GM12878 (cell line): ENCODE measurements around the gene ATG3. TPM values are rescaled to one million over a fixed set of nuclear protein-coding genes. Genes with fewer than 3 reads are reported as not detected.
"Not testable (repeated sequence)": the region's sequence is repeated elsewhere in the genome, so short reads cannot be mapped to it uniquely, and the experiment has no call there.

Source experiments
- ATAC-seq: fragments of 200-7000 bp; cut with Tn5 transposase; 3 replicates; pipeline ENCODE4 v1.9.1; 2020; ENCODE audit warnings: mild to moderate bottlenecking, moderate library complexity
- BruUV-seq: library from RNA; stranded (reverse); fragments of 400-500 nt; replicated peaks from 2 replicates; lab custom pipeline; 2021; lab: Mats Ljungman, UMichigan
- CTCF ChIA-PET: fragments of 300-600 bp; sonication (Branson Sonifier 250); formaldehyde crosslinking; extraction: SDS; loops from one replicate; lab custom pipeline; 2021; ENCODE audit warnings: inconsistent platforms; lab: Yijun Ruan, JAX
- POLR2A ChIA-PET: fragments of 350-600 bp; formaldehyde crosslinking; extraction: SDS; loops from one replicate; lab custom pipeline; 2021; ENCODE audit warnings: inconsistent platforms; lab: Charles Lee
- RAD21 ChIA-PET: fragments of 300-600 bp; sonication (Branson Sonifier 250); formaldehyde crosslinking; loops from one replicate; lab custom pipeline; 2023; ENCODE audit warnings: antibody characterized with exemption; ENCODE audit not compliant: unreplicated experiment; lab: Charles Lee
- SMC1A ChIA-PET: fragments of 300-600 bp; sonication (Branson Sonifier 250); formaldehyde crosslinking; loops from one replicate; lab custom pipeline; 2023; ENCODE audit not compliant: unreplicated experiment, uncharacterized antibody; lab: Charles Lee
- DNase-seq: peaks from one replicate; pipeline ENCODE4 v3.0.0-alpha.2; 2011; ENCODE audit warnings: low read depth, low spot score
- FAIRE-seq: peaks from 3 replicates; lab custom pipeline; 2011; peaks lifted over from hg19 to GRCh38; lab: Jason Lieb, UNC
- H2AFZ ChIP-seq: 2 replicates; pipeline ENCODE4 v1.6.0; 2011; ENCODE audit warnings: low read depth, low read length, control low read depth; ENCODE audit not compliant: control insufficient read depth
- H3K27ac ChIP-seq: 2 replicates; pipeline ENCODE4 v1.5.1; 2011; ENCODE audit warnings: control low read depth; ENCODE audit not compliant: control insufficient read depth, insufficient read depth
- H3K27me3 ChIP-seq, 2 experiments: replicated peaks in 1 of 2; 2 replicates each; pipeline versions ENCODE4 v1.6.0 to v1.6.1; 2011; ENCODE audit warnings: low read length in 1 of 2; ENCODE audit not compliant: control insufficient read depth in 2 of 2, insufficient read depth in 2 of 2
- H3K36me3 ChIP-seq, 2 experiments: 2 replicates each; pipeline ENCODE4 v1.5.1; 2011; ENCODE audit warnings: low read length in 1 of 2; ENCODE audit not compliant: control insufficient read depth in 2 of 2, insufficient read depth in 2 of 2
- H3K4me1 ChIP-seq: 2 replicates; pipeline ENCODE4 v1.6.1; 2011; ENCODE audit warnings: mild to moderate bottlenecking, low read length, moderate library complexity, mixed read lengths; ENCODE audit not compliant: control insufficient read depth, insufficient read depth
- H3K4me2 ChIP-seq: 2 replicates; pipeline ENCODE4 v1.6.0; 2011; ENCODE audit warnings: control low read depth; ENCODE audit not compliant: control insufficient read depth, insufficient read depth
- H3K4me3 ChIP-seq: fragments of 200-600 bp; sonication (generic); 2 replicates; pipeline ENCODE4 v1.5.1; 2016
- H3K79me2 ChIP-seq: 2 replicates; pipeline ENCODE4 v1.6.0; 2011; ENCODE audit warnings: low read length; ENCODE audit not compliant: control insufficient read depth, insufficient read depth
- H3K9ac ChIP-seq: 2 replicates; pipeline ENCODE4 v1.8.0; 2011; ENCODE audit warnings: low read length, control low read depth, mixed read lengths; ENCODE audit not compliant: control insufficient read depth, insufficient read depth
- H3K9me3 ChIP-seq: replicated peaks from 3 replicates; pipeline ENCODE4 v1.5.1; 2011; ENCODE audit warnings: mild to moderate bottlenecking, low read length; ENCODE audit not compliant: control insufficient read depth, insufficient read depth
- H4K20me1 ChIP-seq: 2 replicates; pipeline ENCODE4 v1.6.0; 2011; ENCODE audit not compliant: control insufficient read depth, insufficient read depth
- ASH2L ChIP-seq: fragments of 300-600, 200-600 bp; sonication (generic); IDR thresholded peaks from 2 replicates; pipeline ENCODE4 v1.6.1; 2017; ENCODE audit warnings: low read depth, mild to moderate bottlenecking, borderline replicate concordance
- HDAC6 ChIP-seq: fragments of 200-600 bp; sonication (generic); IDR thresholded peaks from one replicate; pipeline ENCODE4 v1.8.0; 2017; ENCODE audit warnings: antibody characterized with exemption; ENCODE audit not compliant: unreplicated experiment
- WGBS: methylation state at CpG from one replicate; pipeline ENCODE4 v1.1.6; 2016; ENCODE audit warnings: low lambda C conversion rate; ENCODE audit not compliant: insufficient replicate concordance, insufficient coverage; ENCODE audit errors: missing lambda C conversion rate; 5-methylcytosine and 5-hydroxymethylcytosine counted together
- in situ Hi-C: fragments of 300-500 bp; cut with MboI; formaldehyde crosslinking; loops from 9 replicates; pipeline ENCODE4 v1.14.3; 2018; ENCODE audit warnings: mixed read lengths
- intact Hi-C: fragments of 100-400 bp; cut with micrococcal nuclease; formaldehyde crosslinking; loops from one replicate; pipeline ENCODE4 v1.14.2; 2022; ENCODE audit not compliant: unreplicated experiment
- polyA plus RNA-seq, 11 experiments: library from polyadenylated mRNA; depleted of rRNA in 4 of 11; unstranded in 6 of 11; stranded (reverse) in 5 of 11; fragments of >200 nt; fragmentation: Nextera tagmentation in 4 of 11; fragmentation: Illumina TruSeq in 1 of 11; extraction: Ambion mirVana in 4 of 11; extraction: Trizol in 1 of 11; gene quantifications; 1 replicate in 1 of 11; 2 replicates in 10 of 11; pipeline versions ENCODE4 v1.2.1 to v1.2.3, GENCODE V29; 2011 to 2016; ENCODE audit warnings: inconsistent platforms in 2 of 11, missing spikeins in 2 of 11, low read depth in 1 of 11
- total RNA-seq, 4 experiments: library from RNA; depleted of rRNA in 3 of 4; stranded (reverse); fragments of >200 nt in 3 of 4; fragmentation: Illumina TruSeq in 1 of 4; extraction: Trizol in 1 of 4; gene quantifications; 2 replicates each; pipeline versions ENCODE4 v1.2.1 to v1.2.3, GENCODE V29; 2013 to 2021
- TF ChIP-seq, protein P1 (sequence below): fragments of 450-650 bp; formaldehyde crosslinking; IDR thresholded peaks from 2 replicates; pipeline ENCODE4 v1.4.0; 2020; ENCODE audit warnings: mild to moderate bottlenecking, moderate library complexity
- TF ChIP-seq, protein P2 (sequence below): fragments of 450-650 bp; IDR thresholded peaks from 2 replicates; pipeline ENCODE4 v1.6.1; 2016; ENCODE audit warnings: mild to moderate bottlenecking, moderate library complexity, borderline replicate concordance
- TF ChIP-seq, protein P3 (sequence below): fragments of 450-650 bp; IDR thresholded peaks from 2 replicates; pipeline ENCODE4 v1.6.1; 2017; ENCODE audit warnings: antibody characterized with exemption, mild to moderate bottlenecking, moderate library complexity

Gene ATG3
- total and polyA plus RNA-seq, 10 of the 15 experiments (the other 5 are each of a cell fraction or from before 2014, with no cell fraction given): 49.8 to 97.0 (median 63.6) TPM

DNA sequence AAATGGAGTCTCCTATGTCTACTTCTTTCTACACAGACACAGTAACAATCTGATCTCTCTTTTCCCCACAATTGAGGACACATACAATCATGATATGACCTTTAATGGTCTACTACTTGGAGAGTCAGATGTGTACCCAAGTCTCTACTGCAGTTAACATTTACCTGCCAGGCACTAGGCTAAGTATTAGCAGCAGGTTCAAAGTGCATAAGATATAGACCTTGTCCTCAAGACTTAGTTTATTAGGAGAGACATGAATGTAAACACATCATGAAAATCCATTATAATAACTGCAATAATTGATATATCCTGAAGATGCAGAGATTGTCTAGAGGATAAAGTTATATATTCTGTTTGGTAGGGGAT, 3.2 kb upstream of the ATG3 start (continued):
- TF ChIP-seq, protein P1, sequence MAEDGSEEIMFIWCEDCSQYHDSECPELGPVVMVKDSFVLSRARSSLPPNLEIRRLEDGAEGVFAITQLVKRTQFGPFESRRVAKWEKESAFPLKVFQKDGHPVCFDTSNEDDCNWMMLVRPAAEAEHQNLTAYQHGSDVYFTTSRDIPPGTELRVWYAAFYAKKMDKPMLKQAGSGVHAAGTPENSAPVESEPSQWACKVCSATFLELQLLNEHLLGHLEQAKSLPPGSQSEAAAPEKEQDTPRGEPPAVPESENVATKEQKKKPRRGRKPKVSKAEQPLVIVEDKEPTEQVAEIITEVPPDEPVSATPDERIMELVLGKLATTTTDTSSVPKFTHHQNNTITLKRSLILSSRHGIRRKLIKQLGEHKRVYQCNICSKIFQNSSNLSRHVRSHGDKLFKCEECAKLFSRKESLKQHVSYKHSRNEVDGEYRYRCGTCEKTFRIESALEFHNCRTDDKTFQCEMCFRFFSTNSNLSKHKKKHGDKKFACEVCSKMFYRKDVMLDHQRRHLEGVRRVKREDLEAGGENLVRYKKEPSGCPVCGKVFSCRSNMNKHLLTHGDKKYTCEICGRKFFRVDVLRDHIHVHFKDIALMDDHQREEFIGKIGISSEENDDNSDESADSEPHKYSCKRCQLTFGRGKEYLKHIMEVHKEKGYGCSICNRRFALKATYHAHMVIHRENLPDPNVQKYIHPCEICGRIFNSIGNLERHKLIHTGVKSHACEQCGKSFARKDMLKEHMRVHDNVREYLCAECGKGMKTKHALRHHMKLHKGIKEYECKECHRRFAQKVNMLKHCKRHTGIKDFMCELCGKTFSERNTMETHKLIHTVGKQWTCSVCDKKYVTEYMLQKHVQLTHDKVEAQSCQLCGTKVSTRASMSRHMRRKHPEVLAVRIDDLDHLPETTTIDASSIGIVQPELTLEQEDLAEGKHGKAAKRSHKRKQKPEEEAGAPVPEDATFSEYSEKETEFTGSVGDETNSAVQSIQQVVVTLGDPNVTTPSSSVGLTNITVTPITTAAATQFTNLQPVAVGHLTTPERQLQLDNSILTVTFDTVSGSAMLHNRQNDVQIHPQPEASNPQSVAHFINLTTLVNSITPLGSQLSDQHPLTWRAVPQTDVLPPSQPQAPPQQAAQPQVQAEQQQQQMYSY (CRISPR knock-in tag): no peak
- TF ChIP-seq, protein P2, sequence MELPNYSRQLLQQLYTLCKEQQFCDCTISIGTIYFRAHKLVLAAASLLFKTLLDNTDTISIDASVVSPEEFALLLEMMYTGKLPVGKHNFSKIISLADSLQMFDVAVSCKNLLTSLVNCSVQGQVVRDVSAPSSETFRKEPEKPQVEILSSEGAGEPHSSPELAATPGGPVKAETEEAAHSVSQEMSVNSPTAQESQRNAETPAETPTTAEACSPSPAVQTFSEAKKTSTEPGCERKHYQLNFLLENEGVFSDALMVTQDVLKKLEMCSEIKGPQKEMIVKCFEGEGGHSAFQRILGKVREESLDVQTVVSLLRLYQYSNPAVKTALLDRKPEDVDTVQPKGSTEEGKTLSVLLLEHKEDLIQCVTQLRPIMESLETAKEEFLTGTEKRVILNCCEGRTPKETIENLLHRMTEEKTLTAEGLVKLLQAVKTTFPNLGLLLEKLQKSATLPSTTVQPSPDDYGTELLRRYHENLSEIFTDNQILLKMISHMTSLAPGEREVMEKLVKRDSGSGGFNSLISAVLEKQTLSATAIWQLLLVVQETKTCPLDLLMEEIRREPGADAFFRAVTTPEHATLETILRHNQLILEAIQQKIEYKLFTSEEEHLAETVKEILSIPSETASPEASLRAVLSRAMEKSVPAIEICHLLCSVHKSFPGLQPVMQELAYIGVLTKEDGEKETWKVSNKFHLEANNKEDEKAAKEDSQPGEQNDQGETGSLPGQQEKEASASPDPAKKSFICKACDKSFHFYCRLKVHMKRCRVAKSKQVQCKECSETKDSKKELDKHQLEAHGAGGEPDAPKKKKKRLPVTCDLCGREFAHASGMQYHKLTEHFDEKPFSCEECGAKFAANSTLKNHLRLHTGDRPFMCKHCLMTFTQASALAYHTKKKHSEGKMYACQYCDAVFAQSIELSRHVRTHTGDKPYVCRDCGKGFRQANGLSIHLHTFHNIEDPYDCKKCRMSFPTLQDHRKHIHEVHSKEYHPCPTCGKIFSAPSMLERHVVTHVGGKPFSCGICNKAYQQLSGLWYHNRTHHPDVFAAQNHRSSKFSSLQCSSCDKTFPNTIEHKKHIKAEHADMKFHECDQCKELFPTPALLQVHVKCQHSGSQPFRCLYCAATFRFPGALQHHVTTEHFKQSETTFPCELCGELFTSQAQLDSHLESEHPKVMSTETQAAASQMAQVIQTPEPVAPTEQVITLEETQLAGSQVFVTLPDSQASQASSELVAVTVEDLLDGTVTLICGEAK: no peak
- TF ChIP-seq, protein P3, sequence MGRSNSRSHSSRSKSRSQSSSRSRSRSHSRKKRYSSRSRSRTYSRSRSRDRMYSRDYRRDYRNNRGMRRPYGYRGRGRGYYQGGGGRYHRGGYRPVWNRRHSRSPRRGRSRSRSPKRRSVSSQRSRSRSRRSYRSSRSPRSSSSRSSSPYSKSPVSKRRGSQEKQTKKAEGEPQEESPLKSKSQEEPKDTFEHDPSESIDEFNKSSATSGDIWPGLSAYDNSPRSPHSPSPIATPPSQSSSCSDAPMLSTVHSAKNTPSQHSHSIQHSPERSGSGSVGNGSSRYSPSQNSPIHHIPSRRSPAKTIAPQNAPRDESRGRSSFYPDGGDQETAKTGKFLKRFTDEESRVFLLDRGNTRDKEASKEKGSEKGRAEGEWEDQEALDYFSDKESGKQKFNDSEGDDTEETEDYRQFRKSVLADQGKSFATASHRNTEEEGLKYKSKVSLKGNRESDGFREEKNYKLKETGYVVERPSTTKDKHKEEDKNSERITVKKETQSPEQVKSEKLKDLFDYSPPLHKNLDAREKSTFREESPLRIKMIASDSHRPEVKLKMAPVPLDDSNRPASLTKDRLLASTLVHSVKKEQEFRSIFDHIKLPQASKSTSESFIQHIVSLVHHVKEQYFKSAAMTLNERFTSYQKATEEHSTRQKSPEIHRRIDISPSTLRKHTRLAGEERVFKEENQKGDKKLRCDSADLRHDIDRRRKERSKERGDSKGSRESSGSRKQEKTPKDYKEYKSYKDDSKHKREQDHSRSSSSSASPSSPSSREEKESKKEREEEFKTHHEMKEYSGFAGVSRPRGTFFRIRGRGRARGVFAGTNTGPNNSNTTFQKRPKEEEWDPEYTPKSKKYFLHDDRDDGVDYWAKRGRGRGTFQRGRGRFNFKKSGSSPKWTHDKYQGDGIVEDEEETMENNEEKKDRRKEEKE: no peak
- TF ChIP-seq HDAC6 (no peak), ASH2L (no peak)

DNA sequence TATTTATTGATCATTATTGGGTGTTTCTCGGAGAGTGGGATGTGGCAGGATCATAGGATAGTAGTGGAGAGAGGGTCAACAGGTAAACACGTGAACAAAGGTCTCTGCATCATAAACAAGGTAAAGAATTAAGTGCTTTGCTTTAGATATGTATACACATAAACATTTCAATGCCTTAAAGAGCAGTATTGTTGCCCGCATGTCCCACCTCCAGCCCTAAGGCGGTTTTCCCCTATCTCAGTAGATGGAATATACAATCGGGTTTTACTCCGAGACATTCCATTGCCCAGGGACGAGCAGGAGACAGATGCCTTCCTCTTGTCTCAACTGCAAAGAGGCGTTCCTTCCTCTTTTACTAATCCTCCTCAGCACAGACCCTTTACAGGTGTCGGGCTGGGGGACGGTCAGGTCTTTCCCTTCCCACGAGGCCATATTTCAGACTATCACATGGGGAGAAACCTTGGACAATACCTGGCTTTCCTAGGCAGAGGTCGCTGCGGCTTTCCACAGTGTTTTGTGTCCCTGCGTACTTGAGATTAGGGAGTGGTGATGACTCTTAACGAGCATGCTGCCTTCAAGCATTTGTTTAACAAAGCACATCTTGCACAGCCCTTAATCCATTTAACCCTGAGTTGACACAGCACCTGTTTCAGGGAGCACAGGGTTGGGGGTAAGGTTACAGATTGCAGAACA, 2.6 kb upstream of the ATG3 start:
- H3K4me2 ChIP-seq, DNase-seq, H3K4me3 ChIP-seq, intact Hi-C loops, H3K27me3 ChIP-seq, H3K27ac ChIP-seq, H3K36me3 ChIP-seq, BruUV-seq, RAD21 ChIA-PET, H4K20me1 ChIP-seq, FAIRE-seq, H3K4me1 ChIP-seq, H3K9ac ChIP-seq, CTCF ChIA-PET, ATAC-seq, POLR2A ChIA-PET, H2AFZ ChIP-seq, H3K9me3 ChIP-seq, in situ Hi-C loops: not testable (repeated sequence)
- WGBS: 92% methylated on average over 15 of the region's 15 CpGs
- SMC1A ChIA-PET: interaction anchor here (1.0 kb wide), 1 partner anchor 18 kb away, joined by 3 read pairs; no protein-coding TSS in a partner anchor
- H3K79me2 ChIP-seq: peaks cover 34% of the 10 kb centered on the region
